SIG-M5 treated with dmso at 0.1 percent for 504 hours (cell line): ENCODE measurements around the gene EFCAB14.
"Not testable (repeated sequence)": the region's sequence is repeated elsewhere in the genome, so short reads cannot be mapped to it uniquely, and the experiment has no call there.

ENCODE experiments used
- DNase-seq: peaks from one replicate; lab custom pipeline; 2025; ENCODE audit not compliant: unreplicated experiment; lab: John Stamatoyannopoulos, UW

Gene EFCAB14

GRCh38 chr1:46723901-46724300 is 5.0 kb upstream of the EFCAB14 start:
- DNase-seq: no peak

GRCh38 chr1:46721686-46722205 is 2.8 kb upstream of the EFCAB14 start:
- DNase-seq: no peak

GRCh38 chr1:46721204-46721603 is 2.3 kb upstream of the EFCAB14 start:
- DNase-seq: no peak

GRCh38 chr1:46720319-46720718 is 1.4 kb upstream of the EFCAB14 start:
- DNase-seq: not testable (repeated sequence)

DNA sequence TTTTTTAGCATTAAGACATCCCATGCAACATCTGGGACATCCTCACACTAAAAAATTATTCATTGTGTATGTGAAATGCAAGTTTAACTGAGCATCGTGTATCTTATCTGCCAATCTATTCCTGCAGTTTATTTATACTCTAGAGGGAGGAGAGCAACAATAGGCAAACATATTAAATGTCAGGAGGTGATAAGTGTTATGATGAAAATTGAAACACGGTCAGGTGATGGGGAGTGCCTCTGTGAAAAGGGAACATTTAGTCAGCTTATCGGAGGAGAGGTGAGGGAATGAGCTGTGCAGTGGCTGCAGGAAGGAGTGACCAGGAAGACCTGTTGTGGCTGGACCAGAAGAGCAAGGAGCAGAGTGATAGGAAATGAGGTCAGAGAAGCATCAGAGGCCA is 775 bp upstream of the EFCAB14 start:
- DNase-seq: no peak

DNA sequence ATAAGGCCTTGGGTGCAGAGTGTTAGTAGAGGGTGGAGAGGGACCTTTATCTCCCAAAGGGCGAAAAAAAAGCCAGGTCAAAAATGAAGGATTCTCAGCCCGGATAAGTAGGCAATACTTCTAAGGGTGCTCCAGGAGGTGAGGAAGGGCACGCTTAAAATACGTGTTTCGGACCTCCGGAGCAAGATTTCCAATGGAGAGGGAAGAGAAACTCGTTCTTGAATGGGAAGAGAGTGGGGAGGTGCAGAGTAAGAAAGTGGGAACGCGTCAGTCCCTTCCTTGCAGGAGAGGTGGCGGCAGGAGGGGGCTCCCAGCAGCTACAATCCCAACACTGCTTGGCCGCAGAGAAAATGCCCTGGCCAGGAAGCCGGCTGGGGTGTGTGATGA is 581 bp downstream of the EFCAB14 start:
- DNase-seq: no peak

GRCh38 chr1:46717654-46718053 is 1.3 kb downstream of the EFCAB14 start:
- no peak for DNase-seq

- DNase-seq: no peak
Observed at GRCh38 chr1:46714976-46715375, 3.9 kb downstream of the EFCAB14 start.

DNA sequence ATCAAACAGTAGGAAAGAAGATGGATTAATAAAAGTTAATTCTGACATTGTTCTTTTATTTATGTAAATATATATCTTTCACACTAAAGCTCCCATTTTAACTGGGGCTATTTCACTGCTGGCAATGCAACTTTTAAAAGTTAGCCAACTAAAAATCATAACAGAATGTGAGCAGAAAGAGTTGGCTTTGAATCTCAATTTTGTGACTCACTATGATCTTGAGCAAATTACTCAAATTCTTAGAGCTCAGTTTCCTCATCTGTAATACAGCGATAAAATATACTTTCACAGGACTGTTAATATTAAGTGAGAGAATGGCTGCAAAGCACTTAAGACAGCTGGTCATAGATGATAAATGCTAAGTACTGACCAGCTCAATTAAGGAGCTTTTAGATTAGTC is 10.8 kb downstream of the EFCAB14 start:
- DNase-seq: no peak

DNA sequence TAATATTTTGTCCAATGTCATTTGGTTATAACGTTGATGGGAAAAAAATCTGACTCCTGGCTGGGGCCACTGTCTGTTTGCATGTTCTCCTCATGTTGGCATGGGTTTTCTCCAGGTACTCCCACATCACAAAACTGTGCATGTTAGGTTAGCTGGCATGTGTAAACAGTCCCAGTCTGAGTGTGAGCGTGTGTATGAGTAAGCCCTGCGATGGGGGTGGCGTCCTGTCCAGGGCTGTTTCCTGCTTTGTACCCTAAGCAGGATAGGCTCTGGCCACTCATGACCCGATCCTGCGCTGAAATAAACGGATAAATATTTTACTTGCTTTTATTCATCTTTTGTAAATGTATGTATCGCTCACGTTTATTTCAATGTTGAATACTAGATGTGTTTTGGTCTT is 13.5 kb downstream of the EFCAB14 start:
- no peak for DNase-seq

- no peak for DNase-seq
Observed at GRCh38 chr1:46703927-46704641, 14.8 kb downstream of the EFCAB14 start.

DNA sequence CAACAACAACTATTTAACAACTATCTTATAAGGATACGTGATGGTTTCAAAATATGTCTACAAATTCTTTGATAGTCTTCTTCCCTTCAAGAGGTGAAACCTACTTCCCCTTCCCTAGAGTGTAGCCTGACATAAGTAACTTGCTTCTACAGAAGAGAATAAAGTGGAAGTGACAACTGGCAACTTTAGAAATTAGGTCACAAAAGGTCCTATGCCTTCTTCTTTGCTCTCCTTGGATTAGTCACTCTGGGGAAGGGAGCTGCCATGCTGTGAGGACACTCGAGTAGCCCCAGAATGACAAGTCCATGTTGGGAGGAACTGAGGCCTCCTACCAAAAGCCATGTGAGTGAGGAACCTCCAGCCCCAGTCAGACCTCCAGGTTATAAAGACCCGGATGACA is 19.2 kb downstream of the EFCAB14 start:
- peak; percentile 81 for DNase-seq

GRCh38 chr1:46697053-46697452 is 21.9 kb downstream of the EFCAB14 start:
- no peak for DNase-seq

DNA sequence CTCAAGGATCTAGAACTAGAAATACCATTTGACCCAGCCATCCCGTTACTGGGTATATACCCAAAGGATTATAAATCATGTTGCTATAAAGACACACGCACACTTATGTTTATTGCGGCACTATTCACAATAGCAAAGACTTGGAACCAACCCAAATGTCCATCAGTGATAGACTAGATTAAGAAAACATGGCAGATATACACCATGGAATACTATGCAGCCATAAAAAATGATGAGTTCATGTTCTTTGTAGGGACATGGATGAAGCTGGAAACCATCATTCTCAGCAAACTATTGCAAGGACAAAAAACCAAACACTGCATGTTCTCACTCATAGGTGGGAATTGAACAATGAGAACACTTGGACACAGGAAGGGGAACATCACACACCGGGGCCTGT is 24.2 kb downstream of the EFCAB14 start:
- not testable (repeated sequence) for DNase-seq

DNA sequence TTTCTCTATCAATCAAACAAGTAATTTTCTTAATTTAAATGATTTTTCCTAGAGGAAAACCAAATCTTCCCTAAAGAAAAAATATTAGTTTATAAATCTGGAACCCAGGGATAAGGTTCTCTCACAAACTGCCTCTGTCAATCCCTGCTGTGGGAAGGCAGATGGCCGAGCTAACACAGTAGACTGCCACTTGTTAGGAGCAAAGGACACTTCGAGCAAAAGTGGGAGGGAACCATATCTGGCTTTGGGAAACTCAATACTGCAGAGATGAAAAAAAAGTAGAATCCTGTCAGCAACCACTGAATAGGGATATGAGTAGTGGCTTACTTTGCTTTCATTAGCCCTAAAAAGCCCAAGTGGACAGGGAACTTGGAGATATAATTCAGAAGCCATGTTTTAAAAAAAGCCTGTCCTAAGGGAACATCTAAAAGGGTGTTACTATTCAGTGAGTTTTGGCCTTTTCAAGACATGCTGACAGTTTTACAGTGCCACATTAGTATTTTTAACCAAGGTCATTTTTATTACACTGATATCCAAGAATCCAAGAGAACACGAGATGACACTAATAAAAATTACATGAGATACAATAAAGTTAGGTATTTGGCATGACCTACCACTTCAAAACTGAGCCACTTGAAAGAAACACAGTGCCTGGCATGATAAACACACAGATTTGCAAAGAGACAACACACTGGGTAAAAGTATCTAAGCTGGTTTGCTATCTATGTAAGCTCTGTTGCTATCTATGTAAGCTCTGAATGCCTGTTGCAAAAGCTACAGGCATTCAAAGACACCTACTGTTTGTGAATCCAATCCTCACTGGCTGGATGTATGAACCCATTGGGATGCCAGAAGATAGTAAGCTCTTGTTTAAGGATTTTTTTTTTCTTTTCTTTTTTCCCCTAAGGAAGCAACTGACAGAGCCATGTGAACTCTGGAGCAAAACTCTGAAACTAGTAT is 25.8 kb downstream of the EFCAB14 start:
- no peak for DNase-seq

GRCh38 chr1:46691997-46692790 is 26.7 kb downstream of the EFCAB14 start:
- no peak for DNase-seq

- no peak for DNase-seq
Observed at GRCh38 chr1:46690931-46691421, 27.9 kb downstream of the EFCAB14 start.

- DNase-seq: no peak
Observed at GRCh38 chr1:46689897-46690296, 29.0 kb downstream of the EFCAB14 start.

DNA sequence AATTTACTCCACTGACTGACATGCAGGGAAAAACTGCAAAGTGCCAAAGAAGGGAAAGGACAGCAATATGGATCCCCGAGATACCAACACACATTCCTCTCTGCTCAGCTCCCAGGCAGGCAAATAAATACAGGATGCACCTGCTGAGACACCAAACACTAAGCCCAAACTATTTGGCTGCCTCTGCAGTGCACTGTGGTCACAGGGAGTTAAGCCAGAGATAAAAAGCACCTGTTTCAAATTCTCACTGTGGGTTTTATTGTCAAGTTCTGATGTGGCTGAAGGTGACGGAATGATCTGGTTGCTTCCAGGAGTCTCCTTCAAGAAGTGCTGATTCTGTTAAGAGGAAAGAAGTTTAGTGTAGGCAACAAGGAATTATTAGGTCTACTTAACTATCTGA is 29.6 kb downstream of the EFCAB14 start:
- no peak for DNase-seq

DNA sequence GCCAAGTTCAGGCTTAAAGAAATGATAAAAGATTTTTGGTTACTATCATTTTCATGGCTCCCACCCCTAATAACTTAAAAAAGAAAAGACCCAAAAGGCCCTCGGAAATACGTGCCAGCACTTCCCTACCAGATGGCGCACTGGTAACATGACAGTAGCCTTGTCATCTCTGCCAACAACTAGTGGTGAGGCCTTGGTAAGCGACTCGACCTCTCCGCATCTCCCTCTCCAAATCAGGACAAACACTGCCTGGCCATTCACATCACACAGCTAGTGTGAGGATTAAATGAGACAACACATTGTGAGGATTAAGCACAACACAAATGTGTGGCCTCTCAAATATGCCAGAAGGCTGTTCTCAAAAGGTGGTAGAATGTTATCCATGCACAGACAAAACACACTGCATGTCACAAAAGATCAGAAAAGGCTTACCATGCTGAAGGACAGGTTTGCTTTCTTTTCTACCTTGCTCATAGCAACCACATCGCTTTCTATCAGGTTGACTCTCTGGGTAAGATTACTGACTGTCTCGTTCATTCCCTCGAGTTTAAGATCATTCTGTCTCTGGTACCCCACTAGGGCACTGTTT is 30.9 kb downstream of the EFCAB14 start:
- no peak for DNase-seq
